GM18858 (cell line): ENCODE results near the gene FEN1.

Experiments
- ATAC-seq: cut with Tn5 transposase; IDR thresholded peaks from one replicate; pipeline ENCODE4 v1.9.1; 2021; ENCODE audit not compliant: unreplicated experiment

The FEN1 gene

GRCh38 chr11:61756452-61757212 lies 36.1 kb upstream of the FEN1 start:
- no peak for ATAC-seq

- no peak for ATAC-seq
Observed at GRCh38 chr11:61757213-61757862, 35.4 kb upstream of the FEN1 start.

- no peak for ATAC-seq
Observed at GRCh38 chr11:61760946-61761345, 31.8 kb upstream of the FEN1 start.

GRCh38 chr11:61761440-61762222 lies 31.1 kb upstream of the FEN1 start:
- ATAC-seq = no peak

GRCh38 chr11:61762223-61762615 lies 30.5 kb upstream of the FEN1 start:
- no peak for ATAC-seq

GRCh38 chr11:61762798-61763197 lies 29.9 kb upstream of the FEN1 start:
- ATAC-seq = no peak

GRCh38 chr11:61763930-61764605 lies 28.6 kb upstream of the FEN1 start:
- no peak for ATAC-seq

- no peak for ATAC-seq
Observed at GRCh38 chr11:61764606-61765260, 28.0 kb upstream of the FEN1 start.

GRCh38 chr11:61765550-61766253 lies 27.0 kb upstream of the FEN1 start:
- ATAC-seq = no peak

GRCh38 chr11:61766353-61766841 lies 26.3 kb upstream of the FEN1 start:
- ATAC-seq = no peak

GRCh38 chr11:61768376-61769076 lies 24.2 kb upstream of the FEN1 start:
- no peak for ATAC-seq

- no peak for ATAC-seq
Observed at GRCh38 chr11:61769169-61769920, 23.4 kb upstream of the FEN1 start.

- ATAC-seq = no peak
Observed at GRCh38 chr11:61769946-61770683, 22.6 kb upstream of the FEN1 start.

- ATAC-seq = no peak
Observed at GRCh38 chr11:61771195-61771894, 21.4 kb upstream of the FEN1 start.

- no peak for ATAC-seq
Observed at GRCh38 chr11:61771985-61772455, 20.7 kb upstream of the FEN1 start.

GRCh38 chr11:61773356-61773755 lies 19.4 kb upstream of the FEN1 start:
- ATAC-seq = no peak

- no peak for ATAC-seq
Observed at GRCh38 chr11:61773809-61774208, 18.9 kb upstream of the FEN1 start.
